HG03565 (cell line): Measurements from ENCODE around the gene SPATA33.
"Not testable (repeated sequence)": the region's sequence is repeated elsewhere in the genome, so short reads cannot be mapped to it uniquely, and the experiment has no call there.

ENCODE experiments used
- ATAC-seq: cut with Tn5 transposase; IDR thresholded peaks from one replicate; pipeline ENCODE4 v1.9.1; 2021; ENCODE audit warnings: mild to moderate bottlenecking, moderate library complexity; ENCODE audit not compliant: unreplicated experiment

The SPATA33 gene

DNA sequence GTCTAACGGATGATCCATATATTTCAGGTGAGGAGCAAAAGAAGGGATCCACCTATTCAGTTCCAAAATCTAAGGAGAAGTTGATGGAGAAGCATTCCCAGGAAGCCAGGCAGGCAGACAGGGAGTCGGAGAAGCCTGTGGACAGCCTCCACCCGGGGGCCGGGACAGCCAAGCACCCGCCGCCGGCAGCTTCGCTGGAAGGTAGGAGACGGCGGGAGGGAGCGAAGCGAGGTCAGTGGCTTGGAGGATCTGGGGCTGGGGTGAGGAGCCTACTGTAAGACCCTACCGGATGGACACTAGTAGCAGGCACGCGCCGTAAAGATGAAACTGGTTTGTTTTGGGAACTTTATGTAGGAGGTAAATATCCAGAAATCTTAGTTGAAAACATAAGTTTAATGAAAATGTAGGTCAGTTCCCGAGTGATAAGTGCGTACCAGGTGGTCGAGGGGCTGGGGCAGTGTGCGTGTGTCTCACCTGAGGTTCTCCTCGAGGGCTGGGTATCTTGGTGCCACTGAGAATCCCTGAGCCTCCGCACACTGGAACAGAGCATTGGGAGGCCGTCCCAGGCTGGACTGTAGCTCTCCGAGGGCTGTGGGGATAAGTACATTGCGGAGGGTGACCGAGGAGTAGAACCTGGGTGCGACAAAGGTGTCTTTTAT is 714 bp downstream of the SPATA33 start:
- no peak for ATAC-seq

DNA sequence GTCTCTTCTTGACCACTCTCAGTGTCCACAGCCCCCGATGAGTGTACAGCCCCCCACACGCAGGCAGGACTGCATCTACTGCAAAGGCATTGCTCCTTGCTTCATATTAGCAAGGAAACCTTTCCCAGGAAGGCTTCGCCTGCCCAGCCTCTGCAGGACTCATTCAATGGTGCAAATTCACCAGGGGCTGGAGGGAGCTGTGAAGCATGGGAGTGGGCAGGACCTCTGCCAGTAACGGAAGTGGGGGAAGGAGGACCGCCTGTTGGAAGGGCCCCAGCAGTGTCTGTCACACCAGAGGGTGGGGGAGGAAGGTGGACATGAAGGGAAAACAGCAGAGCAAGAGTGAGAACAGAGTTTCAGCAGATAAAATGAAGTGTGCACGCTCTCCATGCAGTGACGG is 2.5 kb downstream of the SPATA33 start:
- ATAC-seq = no peak

GRCh38 chr16:89661215-89661614 is 3.6 kb downstream of the SPATA33 start:
- no peak for ATAC-seq

DNA sequence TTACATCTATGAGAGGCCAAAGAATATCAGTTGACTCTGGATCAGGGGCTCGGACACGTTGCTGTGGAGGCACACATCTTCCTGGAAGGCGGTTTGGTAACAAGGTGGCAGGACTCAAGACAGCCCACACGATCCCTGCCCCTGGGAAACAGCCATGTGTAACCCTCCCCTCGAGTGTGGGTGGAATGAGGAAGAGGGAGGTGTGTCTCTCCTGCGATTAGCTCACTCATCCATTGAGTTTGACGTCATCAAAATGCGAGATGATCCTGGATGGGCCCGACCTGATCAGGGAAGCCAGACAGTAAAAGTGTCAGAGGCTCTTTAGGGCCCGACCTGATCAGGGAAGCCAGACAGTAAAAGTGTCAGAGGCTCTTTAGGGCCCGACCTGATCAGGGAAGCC is 6.6 kb downstream of the SPATA33 start:
- ATAC-seq = not testable (repeated sequence)

DNA sequence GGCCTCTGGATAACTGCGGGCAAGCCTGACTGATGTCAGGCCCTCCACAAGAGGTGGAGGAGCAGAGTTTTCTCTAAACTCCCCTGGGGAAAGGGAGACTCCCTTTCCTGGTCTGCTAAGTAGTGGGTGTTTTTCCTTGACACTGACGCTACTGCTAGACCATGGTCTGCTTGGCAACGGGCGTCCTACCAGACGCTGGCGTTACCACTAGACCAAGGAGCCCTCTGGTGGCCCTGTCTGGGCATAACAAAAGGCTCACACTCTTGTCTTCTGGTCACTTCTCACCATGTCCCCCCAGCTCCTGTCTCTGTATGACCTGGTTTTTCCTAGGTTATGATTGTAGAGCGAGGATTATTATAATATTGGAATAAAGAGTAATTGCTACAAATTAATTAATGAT is 9.4 kb downstream of the SPATA33 start:
- ATAC-seq = not testable (repeated sequence)

GRCh38 chr16:89667633-89668032 is 10.0 kb downstream of the SPATA33 start:
- no peak for ATAC-seq

DNA sequence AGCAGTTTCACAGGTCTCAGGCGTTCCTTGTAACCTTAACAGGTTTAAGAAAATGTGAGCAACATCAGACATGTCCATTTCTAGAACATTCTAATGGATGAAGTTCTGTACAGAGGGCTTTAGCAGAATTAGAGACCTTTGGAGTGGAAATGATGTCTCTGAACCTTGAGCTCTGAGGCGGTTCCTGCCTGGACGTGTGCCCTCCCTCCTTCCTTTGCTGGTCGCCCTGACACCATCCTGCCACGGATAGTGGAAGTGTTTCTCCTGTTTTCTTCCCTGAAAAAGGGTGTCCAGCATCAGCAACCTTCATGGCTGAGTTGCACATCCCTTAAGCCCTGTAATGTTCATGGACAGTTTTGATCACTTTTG is 11.1 kb downstream of the SPATA33 start:
- ATAC-seq = no peak

GRCh38 chr16:89669755-89670154 is 12.1 kb downstream of the SPATA33 start:
- ATAC-seq = no peak

DNA sequence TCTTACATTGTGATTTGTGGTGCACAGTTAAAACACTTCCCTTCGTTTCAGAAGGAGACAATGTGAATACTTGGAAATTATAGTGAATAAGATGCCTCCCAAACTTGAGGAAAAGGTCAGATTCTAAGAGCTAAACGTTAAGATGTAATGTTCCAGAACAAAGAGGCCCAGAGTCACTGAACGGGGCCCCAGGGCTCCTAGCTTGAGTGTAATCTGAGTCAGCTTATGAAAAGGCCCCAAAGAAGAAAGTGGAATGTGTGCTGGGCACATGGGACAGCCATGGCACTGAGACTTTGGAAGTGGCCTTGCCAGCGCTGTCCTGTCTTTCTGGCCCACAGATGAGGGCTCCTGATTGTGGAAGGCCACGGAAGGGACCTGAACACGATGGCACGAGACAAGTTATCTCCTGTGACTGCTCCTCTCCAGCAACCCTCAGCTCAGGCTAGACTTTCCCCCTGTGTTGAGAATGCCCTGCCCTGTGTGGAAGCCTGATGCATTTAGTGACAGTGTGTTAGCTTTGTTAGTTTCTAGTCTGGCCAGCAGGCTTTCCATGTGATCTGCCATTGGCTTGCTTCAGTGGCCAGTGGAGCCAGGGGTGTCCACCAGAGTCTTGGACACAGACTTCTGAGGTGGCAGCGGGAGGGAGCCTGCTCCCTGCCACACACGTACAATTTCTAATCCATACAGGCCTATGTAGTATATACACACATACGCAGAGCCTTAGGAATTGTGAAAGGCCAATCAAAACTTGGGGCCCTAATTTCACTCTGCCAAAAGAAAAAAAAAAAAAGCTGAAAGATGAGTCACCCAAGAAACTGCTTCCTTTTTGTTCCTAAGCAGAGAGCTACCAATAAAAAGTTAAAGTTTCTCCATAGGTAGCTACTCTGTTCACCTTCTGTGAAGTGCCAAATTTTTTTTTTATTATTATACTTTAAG is 13.1 kb downstream of the SPATA33 start:
- no peak for ATAC-seq

- ATAC-seq = not testable (repeated sequence)
Measured at GRCh38 chr16:89671565-89671964, 13.9 kb downstream of the SPATA33 start.

DNA sequence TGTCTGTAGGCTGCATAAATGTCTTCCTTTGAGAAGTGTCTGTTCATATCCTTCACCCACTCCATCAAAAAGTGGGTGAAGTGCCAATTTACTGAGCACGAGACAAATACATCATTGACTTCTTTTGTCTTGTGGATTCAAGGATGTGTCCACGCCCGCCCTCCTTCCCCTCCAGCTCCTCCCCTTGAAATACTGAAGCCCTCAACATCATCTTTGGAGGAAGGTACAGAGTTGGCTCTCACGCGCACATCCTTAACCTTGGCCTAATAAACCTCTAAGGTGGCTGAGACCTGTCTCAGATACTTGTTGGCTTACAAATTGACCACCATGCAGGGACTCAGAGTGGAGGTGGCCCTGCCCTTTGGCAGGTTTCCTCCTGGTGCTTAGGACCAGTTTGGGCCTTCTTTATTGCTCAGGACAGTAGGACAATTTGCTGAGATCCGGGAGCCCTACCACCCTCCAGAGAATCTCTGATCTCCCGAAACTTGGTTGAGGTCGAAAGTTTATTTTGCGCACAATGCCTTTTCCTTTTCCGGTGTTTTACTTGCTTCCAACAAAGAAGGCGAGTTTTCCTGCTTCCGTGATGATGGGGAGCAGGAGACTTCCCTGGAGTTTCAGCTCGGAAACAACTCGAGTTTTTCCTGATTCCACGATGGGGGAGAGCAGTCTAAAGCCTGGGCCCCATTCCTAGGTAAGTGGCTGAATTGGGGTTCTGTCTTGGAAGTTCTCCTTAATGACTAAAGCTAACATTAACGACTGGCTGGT is 14.7 kb downstream of the SPATA33 start:
- ATAC-seq = no peak

DNA sequence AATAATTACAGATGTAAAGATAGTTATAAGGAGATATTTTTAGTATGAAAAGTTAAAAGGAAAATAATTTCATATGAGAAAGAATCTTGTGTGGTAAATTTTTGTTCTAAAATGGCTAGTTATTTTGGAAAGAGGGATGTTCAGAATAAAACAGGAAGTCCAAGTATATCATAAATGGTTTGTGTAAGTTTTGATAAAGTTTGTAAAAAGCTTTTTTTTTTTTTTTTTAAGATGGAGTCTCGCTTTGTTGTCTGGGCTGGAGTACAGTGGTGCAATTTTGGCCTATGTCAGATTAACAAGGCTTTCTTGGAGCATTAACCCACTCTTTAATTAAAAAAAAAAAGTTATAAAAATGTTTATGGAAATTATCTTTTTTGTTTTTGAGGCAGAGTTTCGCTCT is 20.6 kb downstream of the SPATA33 start:
- ATAC-seq = no peak

- no peak for ATAC-seq
Measured at GRCh38 chr16:89685916-89686315, 28.3 kb downstream of the SPATA33 start.

- ATAC-seq = peak; percentile 76
Measured at GRCh38 chr16:89686520-89687091, 29.0 kb downstream of the SPATA33 start, which contains the start of gene CDK10. Gene CDK10, plus strand, starts transcription at chr16:89686689. Its CDS starts 22 bp downstream, at chr16:89686711.

GRCh38 chr16:89687092-89687940 is 29.7 kb downstream of the SPATA33 start:
- peak; percentile 4 for ATAC-seq

- no peak for ATAC-seq
Measured at GRCh38 chr16:89688395-89688794, 30.8 kb downstream of the SPATA33 start.

- no peak for ATAC-seq
Measured at GRCh38 chr16:89689142-89689541, 31.5 kb downstream of the SPATA33 start.

GRCh38 chr16:89689621-89690020 is 32.0 kb downstream of the SPATA33 start:
- ATAC-seq = not testable (repeated sequence)

- ATAC-seq = no peak
Measured at GRCh38 chr16:89690392-89690901, 32.8 kb downstream of the SPATA33 start.
